Measurements from ENCODE around the gene MRPL52.

MRPL52 gene

DNA sequence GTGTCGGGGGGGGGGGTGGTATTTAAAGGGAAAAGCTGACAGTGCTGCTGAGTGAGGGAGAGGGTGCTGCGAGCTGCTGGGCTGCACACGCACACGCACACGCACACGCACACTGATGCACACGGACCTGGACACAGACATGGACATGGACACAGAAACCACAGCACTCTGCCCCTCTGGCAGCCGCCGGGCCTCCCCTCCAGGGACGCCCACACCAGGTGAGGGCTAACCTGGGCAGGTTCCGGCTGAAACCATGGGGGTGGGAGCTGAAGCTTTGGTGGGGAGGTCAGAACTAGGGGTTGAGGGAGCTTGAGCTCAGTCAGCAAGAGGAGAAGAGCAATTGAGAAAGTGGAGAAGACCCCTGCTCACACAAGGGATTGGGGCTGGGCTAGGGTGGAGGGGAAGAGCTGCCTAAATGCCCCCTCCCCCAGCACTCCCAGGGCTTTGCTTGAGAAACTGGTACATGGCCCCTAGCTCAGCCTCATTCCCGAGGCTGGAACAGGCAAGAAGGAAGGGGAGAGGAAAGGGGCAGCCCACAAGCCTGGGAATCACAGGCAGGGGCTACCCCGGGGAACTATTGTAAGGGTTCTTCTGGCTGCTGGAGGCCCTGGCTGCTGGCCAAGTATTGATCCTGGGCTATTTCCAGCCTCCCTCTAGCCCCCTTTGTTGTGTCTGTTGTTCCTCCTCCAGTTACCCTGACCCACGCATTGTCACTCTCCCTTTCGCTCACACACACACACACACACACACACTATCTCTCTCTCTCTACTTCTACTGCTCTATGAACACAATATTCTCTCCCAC lies 53.7 kb downstream of the MRPL52 start, which contains the start of gene REM2:
Gene REM2 (plus strand): TSS at position 50 of the 804 bp plus-strand sequence. CDS start 66 bp downstream, at position 116.
- DNase-seq (ENCODE audit: low read depth), result no peak

DNA sequence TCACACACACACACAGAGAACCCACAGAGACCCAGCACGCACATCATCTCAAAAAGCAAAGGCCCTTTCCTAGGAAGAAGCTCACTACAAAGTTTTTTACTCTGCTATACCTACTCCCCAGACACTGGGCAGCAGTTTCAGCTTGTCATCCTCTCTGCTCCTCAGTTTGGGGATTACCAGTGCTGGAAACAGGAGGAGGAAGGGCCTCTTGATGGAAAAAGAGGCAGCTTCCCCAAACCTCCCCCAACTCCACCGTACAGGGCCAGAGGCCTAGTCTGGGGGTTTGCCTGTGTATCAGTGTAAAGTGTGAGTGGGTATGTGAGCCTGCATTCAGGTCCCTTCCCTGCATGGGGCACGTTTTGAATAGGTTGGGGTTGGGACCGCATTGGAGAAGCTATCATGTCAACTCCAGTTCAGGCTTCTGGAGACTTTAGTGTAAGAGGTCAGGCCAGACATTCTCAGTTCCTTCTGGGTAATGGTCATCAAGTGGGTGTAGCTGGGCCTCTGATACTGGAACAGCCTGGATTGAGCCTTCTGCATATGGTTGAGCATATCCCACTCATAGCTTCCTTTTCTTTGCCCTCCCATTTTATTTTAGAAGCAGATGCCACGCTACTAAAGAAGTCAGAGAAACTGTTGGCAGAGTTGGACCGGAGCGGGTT lies 54.5 kb downstream of the MRPL52 start:
- DNase-seq (ENCODE audit: low read depth), result no peak
